Effector memory CD4-positive, alpha-beta T cell (primary cell): Measurements from ENCODE around the gene SPON1.

Experiments
- DNase-seq, 3 donors: peaks; one replicate each; pipeline ENCODE4 v3.0.0-alpha.2; 2020
- H3K27ac ChIP-seq: 2 replicates; pipeline ENCODE4 v1.7.0; 2013; ENCODE audit warnings: mild to moderate bottlenecking, low read length, moderate library complexity; ENCODE audit not compliant: insufficient read depth, poor library complexity, severe bottlenecking
- H3K27me3 ChIP-seq: replicated peaks from 2 replicates; pipeline ENCODE4 v1.7.0; 2013; ENCODE audit warnings: mild to moderate bottlenecking, low read length; ENCODE audit not compliant: insufficient read depth, control insufficient read depth, poor library complexity, severe bottlenecking
- H3K36me3 ChIP-seq: 2 replicates; pipeline ENCODE4 v1.7.0; 2013; ENCODE audit warnings: mild to moderate bottlenecking, low read length, moderate library complexity; ENCODE audit not compliant: control insufficient read depth, insufficient read depth
- H3K4me1 ChIP-seq: 2 replicates; pipeline ENCODE4 v1.7.0; 2013; ENCODE audit warnings: low read length, mild to moderate bottlenecking; ENCODE audit not compliant: control insufficient read depth, insufficient read depth, poor library complexity, severe bottlenecking
- H3K4me3 ChIP-seq: 2 replicates; pipeline ENCODE4 v1.7.0; 2013; ENCODE audit warnings: low read length, low read depth, mild to moderate bottlenecking; ENCODE audit not compliant: insufficient read depth, poor library complexity, severe bottlenecking
- H3K9me3 ChIP-seq: 2 replicates; pipeline ENCODE4 v1.7.0; 2013; ENCODE audit warnings: mild to moderate bottlenecking, low read length, moderate library complexity; ENCODE audit not compliant: control insufficient read depth

The SPON1 gene

GRCh38 chr11:14186046-14186775 lies 223.7 kb downstream of the SPON1 start:
- no peak for DNase-seq
- no peaks in the 10 kb centered on the region for H3K36me3 ChIP-seq
- H3K27ac ChIP-seq = no peak overlapping the region
- H3K27me3 ChIP-seq = no peaks in the 10 kb centered on the region
- H3K4me3 ChIP-seq = no peak overlapping the region
- H3K9me3 ChIP-seq = no peaks in the 10 kb centered on the region
- H3K4me1 ChIP-seq = no peaks in the 10 kb centered on the region

- Histone ChIP-seq H3K27me3 (no peaks in the 10 kb centered on the region), H3K4me3 (no peak overlapping the region), H3K4me1 (no peaks in the 10 kb centered on the region), H3K36me3 (no peaks in the 10 kb centered on the region), H3K9me3 (no peaks in the 10 kb centered on the region), H3K27ac (no peak overlapping the region)
- no peak for DNase-seq
Observed at GRCh38 chr11:14189874-14190273, 227.4 kb downstream of the SPON1 start.

DNA sequence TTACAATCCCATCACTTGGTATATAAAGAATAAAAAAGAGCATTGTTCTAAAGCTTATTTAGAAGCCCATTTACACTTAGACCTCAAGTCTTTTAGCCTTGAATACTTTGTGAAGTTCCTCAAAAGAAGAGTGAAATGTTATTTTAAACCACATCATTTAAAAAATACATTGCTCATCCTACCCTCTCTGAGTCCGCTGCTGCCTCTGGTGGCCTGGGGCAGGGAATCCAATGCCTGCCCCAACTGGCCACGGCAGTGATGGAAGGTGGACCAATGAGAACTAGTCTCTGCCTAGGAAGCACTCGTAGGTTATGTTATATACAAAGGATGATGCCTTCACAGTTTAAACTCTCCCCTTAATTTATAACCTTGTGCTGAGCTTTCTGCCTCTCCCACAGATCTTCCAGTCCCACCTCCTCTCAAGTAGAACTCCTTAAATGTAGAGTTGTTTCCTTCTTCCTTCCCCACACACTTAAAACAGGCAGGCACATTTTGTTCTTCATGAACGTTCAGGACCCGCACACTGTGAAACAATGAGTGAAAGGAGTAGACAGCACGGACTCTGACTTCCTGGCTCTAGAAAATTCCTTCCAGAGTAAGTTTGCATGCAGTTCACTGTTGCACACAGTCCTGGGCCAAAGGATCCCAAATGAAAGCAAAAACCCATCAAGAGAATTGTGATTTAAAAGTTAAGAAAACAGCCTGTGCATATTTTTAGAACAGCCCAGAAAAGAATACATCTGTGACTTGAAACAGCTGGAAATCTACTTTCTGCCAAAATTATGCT lies 228.7 kb downstream of the SPON1 start:
- no peaks in the 10 kb centered on the region for H3K9me3 ChIP-seq
- no peaks in the 10 kb centered on the region for H3K27me3 ChIP-seq
- no peak for DNase-seq
- no peak overlapping the region for H3K27ac ChIP-seq
- no peaks in the 10 kb centered on the region for H3K4me1 ChIP-seq
- no peaks in the 10 kb centered on the region for H3K36me3 ChIP-seq
- no peak overlapping the region for H3K4me3 ChIP-seq

DNA sequence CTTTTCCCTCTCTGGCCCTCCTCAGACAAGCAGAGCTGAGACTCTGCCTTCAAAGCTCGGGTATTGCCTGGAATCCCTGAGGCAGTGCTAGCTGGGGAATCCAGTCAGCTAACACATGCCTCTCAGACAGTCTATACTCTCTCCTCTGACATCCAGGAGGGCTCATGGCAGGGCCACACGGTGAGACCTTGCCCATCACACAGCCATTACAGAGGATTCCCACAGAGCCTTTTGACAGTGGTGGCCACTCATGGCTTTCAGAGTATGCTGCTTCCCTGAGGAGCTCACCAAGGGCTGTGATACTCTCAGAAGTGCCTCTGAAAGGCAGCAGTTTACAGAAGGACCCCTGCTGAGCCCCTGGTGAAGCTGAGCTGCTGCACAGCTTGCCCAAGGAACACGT lies 231.1 kb downstream of the SPON1 start:
- Histone ChIP-seq H3K27ac (no peak overlapping the region), H3K9me3 (no peaks in the 10 kb centered on the region), H3K4me3 (no peak overlapping the region), H3K27me3 (no peaks in the 10 kb centered on the region), H3K4me1 (no peaks in the 10 kb centered on the region), H3K36me3 (no peaks in the 10 kb centered on the region)
- no peak for DNase-seq

- Histone ChIP-seq H3K4me1 (no peaks in the 10 kb centered on the region), H3K27me3 (no peaks in the 10 kb centered on the region), H3K4me3 (no peak overlapping the region), H3K9me3 (no peaks in the 10 kb centered on the region), H3K36me3 (no peaks in the 10 kb centered on the region), H3K27ac (no peak overlapping the region)
- no peak for DNase-seq
Observed at GRCh38 chr11:14202251-14203196, 240.0 kb downstream of the SPON1 start.

GRCh38 chr11:14203321-14203720 lies 240.8 kb downstream of the SPON1 start:
- no peak for DNase-seq
- Histone ChIP-seq H3K4me1 (no peaks in the 10 kb centered on the region), H3K27me3 (no peaks in the 10 kb centered on the region), H3K9me3 (no peaks in the 10 kb centered on the region), H3K4me3 (no peak overlapping the region), H3K27ac (no peak overlapping the region), H3K36me3 (no peaks in the 10 kb centered on the region)

DNA sequence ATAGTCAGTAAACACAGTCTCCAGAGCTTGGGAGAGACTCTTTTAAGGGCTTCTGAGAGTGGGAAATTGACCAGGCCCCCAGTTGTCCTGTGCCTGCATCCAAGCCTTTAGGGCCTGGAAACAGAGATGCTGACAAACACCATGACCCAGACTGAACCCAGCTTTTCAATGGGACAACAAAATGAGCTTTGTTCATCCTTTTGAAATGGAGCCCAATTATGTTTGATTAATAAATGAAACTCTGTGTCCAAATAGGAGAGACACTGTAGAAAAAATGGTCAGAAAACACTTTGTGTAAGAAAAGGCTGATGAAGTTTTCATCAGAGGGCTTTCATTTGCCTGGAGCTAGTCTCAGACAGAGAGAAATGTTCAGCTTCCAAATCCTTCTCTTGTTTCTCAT lies 250.5 kb downstream of the SPON1 start:
- Histone ChIP-seq H3K27me3 (no peaks in the 10 kb centered on the region), H3K27ac (no peak overlapping the region), H3K36me3 (no peaks in the 10 kb centered on the region), H3K4me1 (no peaks in the 10 kb centered on the region), H3K4me3 (no peak overlapping the region), H3K9me3 (no peaks in the 10 kb centered on the region)
- DNase-seq = no peak

- Histone ChIP-seq H3K9me3 (no peaks in the 10 kb centered on the region), H3K27me3 (no peaks in the 10 kb centered on the region), H3K4me3 (no peak overlapping the region), H3K36me3 (no peaks in the 10 kb centered on the region), H3K4me1 (no peaks in the 10 kb centered on the region), H3K27ac (no peak overlapping the region)
- DNase-seq = no peak
Observed at GRCh38 chr11:14218728-14219127, 256.2 kb downstream of the SPON1 start.

- Histone ChIP-seq H3K36me3 (no peaks in the 10 kb centered on the region), H3K4me1 (no peaks in the 10 kb centered on the region)
Observed at GRCh38 chr11:14223636-14224288, 261.2 kb downstream of the SPON1 start.

More at GRCh38 chr11:14223636-14224288, 261.2 kb downstream of the SPON1 start:
- Histone ChIP-seq H3K4me3 (no peak overlapping the region), H3K27ac (no peak overlapping the region), H3K27me3 (no peaks in the 10 kb centered on the region), H3K9me3 (no peaks in the 10 kb centered on the region)
- DNase-seq = no peak
